Mesendoderm (in vitro differentiated cells): Measurements from ENCODE around the gene FUZ.

Experiments
- DNase-seq: peaks from one replicate; pipeline ENCODE4 v3.0.0; 2013
- H2AK5ac ChIP-seq: 2 replicates; pipeline ENCODE4 v1.6.1; 2013; ENCODE audit warnings: low read length, inconsistent platforms
- H2BK120ac ChIP-seq: 2 replicates; pipeline ENCODE4 v1.6.1; 2013; ENCODE audit warnings: low read depth, mild to moderate bottlenecking, low read length, moderate library complexity, mixed read lengths
- H2BK15ac ChIP-seq: replicated peaks from 2 replicates; pipeline ENCODE4 v1.6.1; 2013; ENCODE audit warnings: low read depth, mild to moderate bottlenecking, moderate library complexity
- H2BK5ac ChIP-seq: 2 replicates; pipeline ENCODE4 v1.6.1; 2013; ENCODE audit warnings: low read length, inconsistent platforms
- H3K18ac ChIP-seq: 2 replicates; pipeline ENCODE4 v1.6.1; 2013; ENCODE audit warnings: mild to moderate bottlenecking, low read length, mixed read lengths
- H3K23ac ChIP-seq: one replicate; pipeline ENCODE4 v1.6.1; 2013; ENCODE audit warnings: low read length
- H3K27ac ChIP-seq: 2 replicates; pipeline ENCODE4 v1.5.1; 2013; ENCODE audit warnings: low read depth, mild to moderate bottlenecking, inconsistent platforms, low read length, moderate library complexity
- H3K27me3 ChIP-seq: 2 replicates; pipeline ENCODE4 v1.6.1; 2013; ENCODE audit warnings: low read length, control low read depth, mild to moderate bottlenecking, inconsistent platforms; ENCODE audit not compliant: insufficient read depth, poor library complexity
- H3K36me3 ChIP-seq: 2 replicates; pipeline ENCODE4 v1.6.1; 2013; ENCODE audit warnings: low read length, inconsistent platforms; ENCODE audit not compliant: control insufficient read depth, insufficient read depth
- H3K4ac ChIP-seq: one replicate; pipeline ENCODE4 v1.6.1; 2013; ENCODE audit warnings: low read depth, mild to moderate bottlenecking, low read length, moderate library complexity
- H3K4me1 ChIP-seq: 2 replicates; pipeline ENCODE4 v1.6.1; 2013; ENCODE audit warnings: low read depth, low read length, inconsistent platforms; ENCODE audit not compliant: control insufficient read depth
- H3K4me2 ChIP-seq: 2 replicates; pipeline ENCODE4 v1.6.1; 2013; ENCODE audit warnings: low read length
- H3K4me3 ChIP-seq: 2 replicates; pipeline ENCODE4 v1.5.1; 2013; ENCODE audit warnings: mild to moderate bottlenecking, low read length
- H3K56ac ChIP-seq: one replicate; pipeline ENCODE4 v1.6.1; 2013; ENCODE audit warnings: low read length
- H3K79me1 ChIP-seq: 2 replicates; pipeline ENCODE4 v1.6.1; 2013; ENCODE audit warnings: low read length, inconsistent platforms
- H3K79me2 ChIP-seq: 2 replicates; pipeline ENCODE4 v1.6.1; 2013; ENCODE audit warnings: mild to moderate bottlenecking, low read length; ENCODE audit not compliant: control insufficient read depth, insufficient read depth
- H3K9ac ChIP-seq: 2 replicates; pipeline ENCODE4 v1.6.1; 2013; ENCODE audit warnings: low read length, inconsistent platforms
- H4K5ac ChIP-seq: one replicate; pipeline ENCODE4 v1.6.1; 2013; ENCODE audit warnings: low read length
- H4K8ac ChIP-seq: one replicate; pipeline ENCODE4 v1.6.1; 2013; ENCODE audit warnings: low read depth, mild to moderate bottlenecking, control low read depth, low read length, moderate library complexity
- WGBS: extraction: QIAGEN DNeasy Blood & Tissue Kit; methylation state at CpG from one replicate; pipeline ENCODE4 v1.1.7; 2013; ENCODE audit warnings: low lambda C conversion rate, missing lambda C conversion rate; ENCODE audit not compliant: insufficient coverage; ENCODE audit errors: extremely low coverage; 5-methylcytosine and 5-hydroxymethylcytosine counted together

Gene FUZ

DNA sequence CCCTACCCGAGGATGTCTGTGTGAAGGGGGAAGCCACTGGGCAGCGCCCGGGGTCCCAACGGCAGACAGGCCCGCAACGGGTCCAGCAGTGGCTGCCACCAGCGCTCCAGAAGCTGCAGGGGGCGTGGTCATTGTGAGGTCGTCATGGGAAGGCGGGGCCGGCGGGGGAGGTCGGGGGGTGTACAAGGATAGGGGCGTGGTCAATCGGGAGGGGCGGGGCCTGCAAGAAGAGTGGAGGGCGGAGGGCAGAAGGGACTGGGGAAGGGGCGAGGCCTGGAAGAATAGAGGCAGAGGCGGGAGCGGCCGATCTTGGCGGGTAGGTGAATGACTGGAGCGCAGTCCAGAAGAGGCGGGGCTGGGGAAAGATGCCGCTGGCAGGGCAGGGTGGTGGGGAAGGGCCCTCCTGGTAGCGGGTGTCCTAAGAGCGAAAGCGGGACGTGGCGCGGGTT is 4.4 kb downstream of the FUZ start:
- H2BK15ac ChIP-seq, result no peak overlapping the region
- no CpG with 5 or more reads among the region's 31 CpGs for WGBS
- no peak overlapping the region for H3K18ac ChIP-seq
- H2BK120ac ChIP-seq, result no peak overlapping the region
- H4K5ac ChIP-seq, result no peak overlapping the region
- H3K4me3 ChIP-seq, result no peak overlapping the region
- H3K4me2 ChIP-seq, result peak overlapping the region; percentile 82
- no peak overlapping the region for H3K23ac ChIP-seq
- H3K27me3 ChIP-seq, result no peaks in the 10 kb centered on the region
- H3K4ac ChIP-seq, result no peak overlapping the region
- H2AK5ac ChIP-seq, result no peak overlapping the region
- H3K79me2 ChIP-seq, result no peaks in the 10 kb centered on the region
- peaks cover 4% of the 10 kb centered on the region for H3K4me1 ChIP-seq
- no peaks in the 10 kb centered on the region for H3K36me3 ChIP-seq
- H3K27ac ChIP-seq, result no peak overlapping the region
- H3K9ac ChIP-seq, result peak overlapping the region; percentile 74
- no peak overlapping the region for H4K8ac ChIP-seq
- peak; percentile 96 for DNase-seq
- H3K79me1 ChIP-seq, result no peaks in the 10 kb centered on the region
- no peak overlapping the region for H2BK5ac ChIP-seq
- H3K56ac ChIP-seq, result peak overlapping the region; percentile 75

DNA sequence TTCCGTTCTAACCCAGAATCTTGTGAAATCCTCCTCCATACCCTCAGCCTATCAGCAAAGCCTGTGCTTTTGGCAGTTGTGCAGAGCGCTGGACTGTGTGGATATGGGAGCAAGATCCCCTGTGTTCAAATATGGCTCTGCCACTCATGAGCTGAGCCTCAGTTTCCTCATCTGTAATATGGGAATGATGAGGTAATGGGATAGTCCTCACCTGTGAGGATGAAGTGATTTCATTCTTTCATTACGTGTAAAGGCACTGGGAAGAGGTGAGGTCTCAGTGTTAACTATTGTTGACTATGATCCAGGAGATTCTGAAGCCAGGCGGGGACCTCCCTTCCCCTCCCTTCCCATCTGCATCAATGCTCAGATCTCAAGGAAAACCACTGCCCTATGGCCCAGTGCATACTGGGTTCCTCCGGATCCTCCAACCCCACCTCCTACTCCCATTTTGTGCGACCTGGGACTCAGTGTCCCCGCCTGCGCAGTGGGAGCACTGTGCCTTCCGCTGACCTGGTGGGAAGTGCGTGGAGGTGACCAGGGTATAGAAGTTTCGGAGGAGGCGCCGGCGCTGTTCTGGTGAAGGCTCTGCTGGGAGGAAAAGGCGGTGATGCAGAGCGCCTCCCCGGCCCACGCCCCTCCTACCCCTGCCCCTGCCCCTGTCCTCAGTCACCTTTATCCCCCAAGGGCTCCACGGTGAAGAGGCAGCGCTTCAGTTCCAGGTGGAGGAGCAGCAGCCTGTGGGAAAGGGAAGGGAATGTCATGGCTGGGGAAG is 5.0 kb downstream of the FUZ start:
- Histone ChIP-seq H2AK5ac (no peak overlapping the region), H2BK120ac (no peak overlapping the region), H3K18ac (no peak overlapping the region), H3K27me3 (no peaks in the 10 kb centered on the region), H3K23ac (no peak overlapping the region), H2BK15ac (no peak overlapping the region), H2BK5ac (no peak overlapping the region), H3K36me3 (no peaks in the 10 kb centered on the region), H3K4me3 (no peak overlapping the region), H3K4me2 (peak overlapping the region; percentile 0), H3K79me1 (no peaks in the 10 kb centered on the region), H4K5ac (no peak overlapping the region), H3K4ac (no peak overlapping the region), H3K27ac (no peak overlapping the region), H3K56ac (no peak overlapping the region), H3K79me2 (no peaks in the 10 kb centered on the region), H3K9ac (peak overlapping the region; percentile 23), H3K4me1 (peaks cover 4% of the 10 kb centered on the region), H4K8ac (no peak overlapping the region)
- no CpG with 5 or more reads among the region's 20 CpGs for WGBS
- DNase-seq, result no peak

DNA sequence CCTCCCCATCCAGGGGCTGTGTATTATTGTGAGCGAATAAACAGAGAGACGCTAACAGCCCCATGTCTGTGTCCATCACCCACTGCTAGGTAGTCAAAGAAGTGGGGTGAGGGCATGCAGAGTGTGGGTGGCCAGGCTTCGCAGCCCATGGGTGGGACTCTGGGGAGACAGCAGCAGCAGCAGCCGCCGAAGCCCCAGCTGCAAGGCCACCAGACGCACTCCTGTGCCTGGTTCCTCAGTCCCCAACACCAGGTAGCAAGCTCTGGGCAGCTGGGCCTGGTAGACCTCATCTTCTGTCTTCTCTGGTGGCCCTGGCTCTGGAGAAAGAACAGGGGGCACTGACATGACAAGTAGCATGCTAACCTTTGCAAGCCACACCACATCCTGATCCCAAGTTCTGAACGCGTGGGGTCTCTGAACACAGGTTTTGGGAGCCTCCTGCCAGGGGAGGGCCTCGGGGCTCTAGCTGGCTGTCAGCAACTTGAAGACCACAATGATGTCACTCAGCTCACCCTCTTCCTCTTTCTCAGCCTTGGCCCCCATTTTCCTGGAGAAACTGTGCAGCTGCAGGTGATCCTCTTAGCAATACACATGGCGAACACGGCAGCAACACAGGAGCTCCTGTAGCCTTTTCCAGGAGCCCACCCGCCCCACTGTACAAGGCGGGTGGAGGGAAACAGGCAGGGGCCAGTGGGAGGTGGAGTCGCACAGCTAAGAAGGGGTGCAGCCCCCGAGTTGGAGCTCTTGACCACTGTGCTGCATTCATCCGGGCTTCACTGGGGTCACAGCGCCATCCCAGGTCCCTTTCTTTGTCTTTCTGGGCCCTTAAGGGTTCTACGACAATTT is 5.8 kb downstream of the FUZ start:
- no peak overlapping the region for H2BK120ac ChIP-seq
- WGBS, result no CpG with 5 or more reads among the region's 18 CpGs

DNA sequence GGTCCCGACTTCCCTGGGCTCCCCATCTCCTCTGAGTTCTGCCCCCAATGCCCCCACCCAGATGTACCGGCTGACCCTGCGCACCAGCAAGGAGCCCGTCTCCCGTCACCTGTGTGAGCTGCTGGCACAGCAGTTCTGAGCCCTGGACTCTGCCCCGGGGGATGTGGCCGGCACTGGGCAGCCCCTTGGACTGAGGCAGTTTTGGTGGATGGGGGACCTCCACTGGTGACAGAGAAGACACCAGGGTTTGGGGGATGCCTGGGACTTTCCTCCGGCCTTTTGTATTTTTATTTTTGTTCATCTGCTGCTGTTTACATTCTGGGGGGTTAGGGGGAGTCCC is 6.5 kb downstream of the FUZ start:
- H3K23ac ChIP-seq, result no peak overlapping the region
- no peak overlapping the region for H3K4me2 ChIP-seq
- H3K27ac ChIP-seq, result no peak overlapping the region
- H3K27me3 ChIP-seq, result no peaks in the 10 kb centered on the region
- no peak overlapping the region for H2BK15ac ChIP-seq
- no peak overlapping the region for H3K4ac ChIP-seq
- H2BK5ac ChIP-seq, result no peak overlapping the region
- no peak overlapping the region for H3K9ac ChIP-seq
- no peak overlapping the region for H3K4me3 ChIP-seq
- no peak overlapping the region for H2BK120ac ChIP-seq
- no peaks in the 10 kb centered on the region for H3K36me3 ChIP-seq
- no peak overlapping the region for H4K8ac ChIP-seq
- no peak overlapping the region for H2AK5ac ChIP-seq
- WGBS, result no CpG with 5 or more reads among the region's 8 CpGs
- H3K4me1 ChIP-seq, result peaks cover 4% of the 10 kb centered on the region
- H3K56ac ChIP-seq, result no peak overlapping the region
- no peaks in the 10 kb centered on the region for H3K79me1 ChIP-seq
- no peak for DNase-seq
- H3K18ac ChIP-seq, result no peak overlapping the region
- H3K79me2 ChIP-seq, result no peaks in the 10 kb centered on the region
- no peak overlapping the region for H4K5ac ChIP-seq

More for the DNA sequence above, 5.8 kb downstream of the FUZ start:
- H2AK5ac ChIP-seq, result no peak overlapping the region
- no peak overlapping the region for H3K4ac ChIP-seq
- H4K5ac ChIP-seq, result no peak overlapping the region
- H3K27ac ChIP-seq, result no peak overlapping the region
- H3K79me1 ChIP-seq, result no peaks in the 10 kb centered on the region
- no peak overlapping the region for H3K23ac ChIP-seq
- H3K4me3 ChIP-seq, result no peak overlapping the region
- no peak overlapping the region for H2BK15ac ChIP-seq
- DNase-seq, result no peak
- H2BK5ac ChIP-seq, result no peak overlapping the region
- no peak overlapping the region for H3K56ac ChIP-seq
- H3K27me3 ChIP-seq, result no peaks in the 10 kb centered on the region
- no peaks in the 10 kb centered on the region for H3K36me3 ChIP-seq
- no peak overlapping the region for H3K9ac ChIP-seq
- H3K4me2 ChIP-seq, result no peak overlapping the region
- H3K18ac ChIP-seq, result no peak overlapping the region
- H4K8ac ChIP-seq, result no peak overlapping the region
- H3K79me2 ChIP-seq, result no peaks in the 10 kb centered on the region
- H3K4me1 ChIP-seq, result peaks cover 4% of the 10 kb centered on the region

DNA sequence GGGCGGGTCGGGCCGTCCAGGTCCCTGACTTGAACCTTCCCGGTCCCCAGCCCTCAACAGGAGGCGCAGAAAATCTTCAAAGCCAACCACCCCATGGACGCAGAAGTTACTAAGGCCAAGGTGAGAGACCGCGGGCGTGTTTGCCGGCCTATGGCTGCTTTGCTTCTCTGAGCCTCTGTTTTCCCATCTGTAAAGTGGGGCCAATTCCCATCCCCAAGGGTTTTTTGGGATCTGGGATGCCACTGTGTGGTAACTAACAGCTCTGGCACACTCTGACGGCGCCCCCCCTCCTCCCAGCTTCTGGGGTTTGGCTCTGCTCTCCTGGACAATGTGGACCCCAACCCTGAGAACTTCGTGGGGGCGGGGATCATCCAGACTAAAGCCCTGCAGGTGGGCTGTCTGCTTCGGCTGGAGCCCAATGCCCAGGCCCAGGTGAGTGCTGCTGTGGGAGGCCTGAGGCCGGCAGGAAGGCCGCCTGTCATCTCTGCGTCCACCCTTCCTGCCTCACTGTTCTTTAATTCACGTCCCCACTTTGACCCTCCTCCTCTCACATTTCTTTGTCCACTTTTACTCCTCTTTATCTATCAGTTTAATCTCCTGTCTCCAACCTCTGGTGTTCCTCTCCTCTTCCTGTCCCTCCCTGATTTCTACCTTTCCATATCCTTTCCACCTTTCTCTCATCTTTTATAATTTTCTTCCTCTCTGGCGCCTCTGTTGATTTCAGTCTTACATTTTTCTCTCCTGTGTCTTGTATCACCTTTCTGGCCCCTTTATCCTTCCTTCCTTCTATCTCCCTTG is 7.1 kb downstream of the FUZ start:
- H3K27ac ChIP-seq, result no peak overlapping the region
- peaks cover 4% of the 10 kb centered on the region for H3K4me1 ChIP-seq
- no peak overlapping the region for H2AK5ac ChIP-seq
- no peak overlapping the region for H4K5ac ChIP-seq
- no peak overlapping the region for H2BK15ac ChIP-seq
- H3K79me2 ChIP-seq, result no peaks in the 10 kb centered on the region
- no peaks in the 10 kb centered on the region for H3K27me3 ChIP-seq
- no peak overlapping the region for H3K4ac ChIP-seq
- no peak overlapping the region for H2BK5ac ChIP-seq
- no peaks in the 10 kb centered on the region for H3K79me1 ChIP-seq
- H4K8ac ChIP-seq, result no peak overlapping the region
- 100% methylated on average over 1 of the region's 20 CpGs for WGBS
- no peak overlapping the region for H3K9ac ChIP-seq
- no peak overlapping the region for H3K18ac ChIP-seq
- no peak overlapping the region for H3K4me3 ChIP-seq
- no peak overlapping the region for H3K4me2 ChIP-seq
- no peaks in the 10 kb centered on the region for H3K36me3 ChIP-seq
- no peak overlapping the region for H2BK120ac ChIP-seq
- H3K56ac ChIP-seq, result no peak overlapping the region
- DNase-seq, result no peak
- H3K23ac ChIP-seq, result no peak overlapping the region
